HG03521 (cell line): ENCODE measurements around the gene CRYGB.
A peak's percentile ranks its signal among the peaks of the same experiment; 100 is the strongest.

Experiments used
- ATAC-seq: cut with Tn5 transposase; IDR thresholded peaks from one replicate; pipeline ENCODE4 v1.9.1; 2021; ENCODE audit warnings: mild to moderate bottlenecking, moderate library complexity; ENCODE audit not compliant: unreplicated experiment

CRYGB gene, protein sequence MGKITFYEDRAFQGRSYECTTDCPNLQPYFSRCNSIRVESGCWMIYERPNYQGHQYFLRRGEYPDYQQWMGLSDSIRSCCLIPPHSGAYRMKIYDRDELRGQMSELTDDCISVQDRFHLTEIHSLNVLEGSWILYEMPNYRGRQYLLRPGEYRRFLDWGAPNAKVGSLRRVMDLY

DNA sequence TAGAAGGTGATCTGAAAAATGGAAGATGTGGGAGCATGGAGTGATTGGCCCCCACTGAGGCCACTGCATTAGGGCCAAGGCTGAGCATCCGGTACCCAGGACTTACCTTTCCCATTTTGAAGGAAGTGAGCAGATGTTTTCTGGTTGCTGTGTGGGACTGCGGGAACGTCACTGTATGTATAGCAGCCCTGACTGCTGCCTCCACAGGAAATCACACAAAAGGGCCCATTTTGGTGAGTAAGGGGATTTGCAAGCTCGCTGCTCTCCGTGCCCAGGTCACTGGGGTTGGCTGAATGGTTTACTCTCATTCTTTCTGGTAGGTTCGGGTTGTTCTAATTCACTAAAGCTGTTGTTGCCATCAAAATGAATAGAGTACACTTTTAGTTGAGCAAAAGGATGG, at the start of gene CRYGB:
TSS of gene CRYGB (minus strand) at position 153 of the 400 bp plus-strand sequence. CDS start at position 115, 38 bp downstream.
- no peak for ATAC-seq

DNA sequence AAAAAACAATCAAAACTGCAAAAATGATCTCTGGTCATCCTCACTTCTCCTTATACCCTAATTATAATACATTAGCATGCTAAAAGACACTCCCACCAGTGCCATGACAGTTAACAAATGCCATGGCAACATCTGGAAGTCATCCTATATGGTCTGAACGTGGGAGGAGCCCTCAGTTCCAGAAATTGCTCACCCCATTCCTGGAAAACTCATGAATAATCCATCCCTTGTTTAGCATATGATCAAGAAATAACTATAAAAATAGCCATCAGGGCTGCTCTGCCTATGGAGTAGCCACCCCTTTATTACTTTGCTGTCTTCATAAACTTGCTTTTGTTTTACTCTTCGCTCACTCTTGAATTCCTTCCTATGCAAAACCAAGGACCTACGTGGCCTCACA, 49.6 kb upstream of the CRYGB start:
- ATAC-seq = no peak

GRCh38 chr2:208192611-208193236, 46.8 kb upstream of the CRYGB start:
- no peak for ATAC-seq

DNA sequence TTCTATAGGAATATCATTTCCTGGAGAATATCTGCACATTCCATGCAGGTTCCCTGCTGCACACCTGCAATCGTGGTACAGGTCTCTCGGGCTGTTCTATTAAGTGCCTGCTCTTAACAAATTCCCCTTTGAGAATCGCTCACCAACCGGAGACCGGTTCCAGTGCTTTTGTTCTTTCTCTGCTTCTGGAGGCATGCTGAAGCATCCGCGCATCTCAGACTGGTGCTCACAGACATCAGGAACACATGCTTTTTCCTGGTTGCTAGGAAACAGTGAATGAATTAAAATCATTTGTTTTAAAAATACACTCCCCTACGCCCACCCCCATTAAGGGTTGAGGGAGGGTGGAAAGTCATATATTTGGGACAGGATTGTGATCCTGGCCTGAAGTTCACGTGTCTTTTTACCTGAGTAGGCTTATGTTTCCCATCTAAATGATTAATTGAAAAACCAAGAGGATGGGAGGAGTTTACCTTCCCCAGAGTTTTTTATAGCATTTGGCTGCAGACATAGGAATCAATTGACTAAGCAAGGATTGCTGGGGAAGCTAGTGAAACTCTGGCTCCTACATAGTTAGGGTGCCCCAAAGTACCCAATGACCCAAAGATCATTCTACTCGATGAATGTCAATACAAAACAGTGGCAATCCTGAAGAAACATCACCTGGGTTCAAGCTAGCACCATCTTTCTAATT, 44.0 kb upstream of the CRYGB start, which contains the start of gene C2orf80:
TSS of gene C2orf80 (minus strand) at position 221 of the 694 bp plus-strand sequence. CDS start 3,044 bp downstream, outside the sequence.
- ATAC-seq = no peak

DNA sequence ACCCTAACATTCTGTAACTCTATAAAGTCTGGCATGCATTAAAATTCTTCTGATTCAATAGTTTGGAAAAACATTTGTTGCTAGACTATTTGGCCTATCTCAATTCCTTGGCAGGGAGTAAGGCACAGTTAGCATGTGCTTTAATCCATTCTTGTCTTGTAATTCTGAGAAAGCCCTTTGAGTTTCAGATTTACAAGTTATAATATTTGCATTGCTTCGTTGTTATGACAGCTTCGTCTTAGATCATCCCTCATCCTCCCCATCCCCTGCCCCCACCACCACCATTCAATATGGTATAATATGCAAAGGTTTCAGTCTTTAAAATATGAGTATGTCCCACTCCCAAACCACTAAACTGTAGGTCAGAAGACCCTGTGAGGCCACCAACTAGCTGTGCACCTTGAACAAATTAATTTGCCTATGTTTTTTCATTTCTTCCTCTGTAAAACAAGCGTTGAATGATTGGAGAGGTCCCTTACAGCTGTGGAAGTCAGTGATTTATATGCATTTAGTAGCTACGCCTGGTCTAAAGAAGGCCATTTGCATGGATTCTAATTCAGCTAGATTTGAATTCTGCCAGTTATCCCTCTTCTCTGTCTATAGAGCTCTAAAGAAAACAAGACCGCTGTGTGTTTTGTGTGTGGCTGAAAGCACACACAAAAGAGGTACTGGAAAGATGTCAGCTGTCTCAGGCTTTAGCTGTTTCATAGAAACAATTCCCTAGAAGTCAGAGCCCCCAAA, 43.3 kb upstream of the CRYGB start:
- ATAC-seq = no peak

DNA sequence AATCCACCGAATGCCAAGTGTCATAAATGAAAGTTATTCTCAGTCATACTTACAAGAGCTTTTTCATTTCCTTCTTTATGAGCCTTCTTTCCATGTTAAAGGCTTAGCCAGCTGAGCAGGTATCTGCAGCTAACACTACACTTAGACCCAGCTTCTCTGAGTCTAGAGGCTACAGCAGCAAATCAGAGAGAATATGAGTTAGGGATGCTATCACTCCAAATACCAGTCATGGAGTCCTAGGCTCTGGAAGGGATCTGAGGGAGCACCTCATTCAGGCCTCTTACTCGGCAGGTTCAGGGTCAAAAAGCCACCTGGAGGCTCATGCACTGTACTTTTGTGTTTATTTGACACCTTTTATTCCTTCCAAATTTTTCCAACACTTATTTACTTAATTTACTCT, 40.9 kb upstream of the CRYGB start:
- ATAC-seq = no peak

GRCh38 chr2:208186465-208186864, 40.5 kb upstream of the CRYGB start:
- no peak for ATAC-seq

GRCh38 chr2:208183972-208184705, 38.2 kb upstream of the CRYGB start:
- ATAC-seq = no peak

DNA sequence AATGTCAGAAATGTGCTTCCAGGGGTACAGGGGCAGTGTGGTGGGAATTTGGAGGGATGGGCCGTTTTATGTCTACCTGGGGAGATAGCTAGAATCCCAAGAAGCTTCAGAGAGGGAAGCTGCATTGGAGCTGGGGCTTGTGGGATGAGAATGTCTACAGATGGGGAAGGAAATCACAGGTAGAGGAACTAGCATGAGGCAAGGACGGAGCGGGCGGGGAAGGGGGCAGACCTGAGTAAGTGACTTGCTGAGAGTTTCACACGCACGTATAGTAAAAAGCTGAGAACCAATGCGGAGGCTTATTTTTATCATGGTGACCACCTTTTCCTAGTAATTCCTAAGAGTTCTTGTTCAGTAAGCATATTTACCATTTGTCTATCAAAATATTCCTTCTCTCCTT, 37.6 kb upstream of the CRYGB start:
- no peak for ATAC-seq

DNA sequence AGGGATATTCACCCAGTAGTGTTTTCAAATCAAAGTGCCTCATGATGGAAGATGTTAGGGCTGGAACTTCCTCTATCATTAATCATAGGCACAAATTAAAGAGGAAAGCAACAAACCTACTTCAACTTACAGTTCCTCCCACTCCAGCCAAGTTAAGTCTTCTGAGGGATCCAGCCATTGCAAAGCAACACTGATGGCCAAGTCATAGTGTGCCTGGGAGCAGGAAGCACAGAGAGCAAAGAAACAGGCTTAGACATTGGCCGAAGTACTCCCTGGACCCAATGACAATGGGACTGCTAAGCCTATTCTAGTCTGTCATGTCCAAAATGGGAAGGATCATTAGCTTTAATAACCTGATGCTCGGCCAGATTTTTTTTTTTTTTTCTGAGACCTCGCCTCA, 36.9 kb upstream of the CRYGB start:
- no peak for ATAC-seq

- ATAC-seq = no peak
These were observed 33.2 kb upstream of the CRYGB start for GRCh38 chr2:208179028-208179609.

DNA sequence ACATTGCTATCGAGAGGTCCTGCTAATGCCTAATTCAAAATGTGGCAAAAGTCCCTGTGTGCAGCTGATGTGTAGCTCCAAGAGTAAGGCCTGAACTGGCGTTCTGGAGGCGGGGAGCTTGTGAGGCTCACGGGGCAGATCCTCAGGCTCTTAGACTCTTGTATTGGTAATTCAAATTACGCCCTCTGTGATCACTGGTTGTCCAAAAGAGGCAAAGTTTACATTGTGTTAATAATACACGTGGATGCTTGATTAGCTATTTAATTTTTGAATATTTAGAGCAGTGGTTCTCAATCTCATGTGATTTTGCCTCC, 29.8 kb upstream of the CRYGB start:
- ATAC-seq = no peak

GRCh38 chr2:208175069-208175839, 29.3 kb upstream of the CRYGB start:
- ATAC-seq = peak; percentile 93

GRCh38 chr2:208174144-208174543, 28.2 kb upstream of the CRYGB start:
- no peak for ATAC-seq

DNA sequence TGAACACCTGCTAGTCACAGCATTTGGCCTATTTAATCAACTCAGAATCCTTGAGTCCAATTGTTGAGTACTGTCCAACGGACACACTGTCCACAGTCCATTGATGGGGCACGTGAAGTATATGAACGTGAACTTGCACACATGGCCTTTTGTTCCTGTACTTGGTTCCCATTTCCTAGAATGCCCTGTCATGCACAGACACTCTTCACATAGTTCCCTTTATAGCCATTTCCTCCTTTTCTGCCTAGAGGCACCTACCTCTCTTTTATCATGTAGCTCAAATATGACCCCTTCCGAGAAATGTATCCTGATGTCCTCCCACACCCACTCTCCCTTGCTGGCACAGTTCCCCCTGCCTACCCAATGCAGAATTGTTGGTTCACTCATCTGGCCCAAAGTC, 26.2 kb upstream of the CRYGB start:
- ATAC-seq = no peak

- no peak for ATAC-seq
These were observed 19.2 kb upstream of the CRYGB start for GRCh38 chr2:208164951-208165755.

- ATAC-seq = no peak
These were observed 17.5 kb upstream of the CRYGB start, which contains the start of gene CRYGA for GRCh38 chr2:208163489-208163888. Gene CRYGA, minus strand, starts transcription at chr2:208163589. Its CDS starts 33 bp downstream, at chr2:208163556.

- ATAC-seq = no peak
These were observed 10.5 kb upstream of the CRYGB start for GRCh38 chr2:208156439-208156838.

DNA sequence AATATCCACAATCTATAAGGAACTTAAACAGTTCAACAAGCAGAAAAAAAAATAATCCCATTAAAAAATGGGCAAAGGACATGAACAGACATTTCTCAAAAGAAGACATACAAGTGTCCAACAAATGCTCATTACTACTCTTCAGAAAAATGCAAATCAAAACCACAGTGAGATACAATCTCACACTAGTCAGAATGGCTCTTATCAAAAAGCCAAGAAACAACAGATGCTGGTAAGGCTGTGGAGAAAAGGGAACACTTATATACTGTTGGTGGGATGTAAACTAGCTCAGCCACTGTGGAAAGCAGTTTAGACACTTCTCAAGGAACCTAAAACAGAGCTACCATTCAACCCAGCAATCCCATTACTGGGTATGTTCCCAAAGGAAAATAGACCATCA, 7.2 kb upstream of the CRYGB start:
- no peak for ATAC-seq
